Trophoblast cell (in vitro differentiated cells and primary cell): Measurements from ENCODE around the gene C3.

Source experiments
- DNase-seq, 2 donors: peaks; one replicate each; pipeline ENCODE4 v3.0.0-alpha.2; 2016
- H2AFZ ChIP-seq: 2 replicates; pipeline ENCODE4 v1.6.1; 2013; ENCODE audit warnings: low read length, moderate library complexity, mild to moderate bottlenecking; ENCODE audit not compliant: insufficient read depth, poor library complexity
- H2AK5ac ChIP-seq: 2 replicates; pipeline ENCODE4 v1.6.1; 2013; ENCODE audit warnings: mild to moderate bottlenecking, low read length
- H2BK120ac ChIP-seq: 2 replicates; pipeline ENCODE4 v1.6.1; 2013; ENCODE audit warnings: low read length, mild to moderate bottlenecking, moderate library complexity; ENCODE audit not compliant: insufficient read depth, poor library complexity
- H2BK12ac ChIP-seq: 2 replicates; pipeline ENCODE4 v1.6.1; 2013; ENCODE audit warnings: mild to moderate bottlenecking, low read length, moderate library complexity
- H2BK5ac ChIP-seq: 2 replicates; pipeline ENCODE4 v1.6.1; 2013; ENCODE audit warnings: low read length, low read depth, moderate library complexity, mild to moderate bottlenecking; ENCODE audit not compliant: poor library complexity
- H3K14ac ChIP-seq: 2 replicates; pipeline ENCODE4 v1.6.1; 2013; ENCODE audit warnings: mild to moderate bottlenecking, low read length
- H3K18ac ChIP-seq: 2 replicates; pipeline ENCODE4 v1.6.1; 2013; ENCODE audit warnings: mild to moderate bottlenecking, low read length
- H3K23ac ChIP-seq: 2 replicates; pipeline ENCODE4 v1.6.1; 2013; ENCODE audit warnings: low read length
- H3K27ac ChIP-seq: 2 replicates; pipeline ENCODE4 v1.5.1; 2013; ENCODE audit warnings: low read depth, mild to moderate bottlenecking, inconsistent platforms, low read length, moderate library complexity
- H3K27me3 ChIP-seq: 2 replicates; pipeline ENCODE4 v1.6.1; 2013; ENCODE audit warnings: inconsistent platforms, mild to moderate bottlenecking, low read length, moderate library complexity; ENCODE audit not compliant: insufficient read depth
- H3K36me3 ChIP-seq, 2 experiments: 1 replicate in 1 of 2; 2 replicates in 1 of 2; pipeline ENCODE4 v1.6.1; 2013; ENCODE audit warnings: low read length in 2 of 2, mild to moderate bottlenecking in 2 of 2, moderate library complexity in 1 of 2; ENCODE audit not compliant: insufficient read depth in 2 of 2, control insufficient read depth in 1 of 2
- H3K4ac ChIP-seq: 2 replicates; pipeline ENCODE4 v1.6.1; 2013; ENCODE audit warnings: low read depth, mild to moderate bottlenecking, low read length, moderate library complexity
- H3K4me1 ChIP-seq, 2 experiments: 1 replicate in 1 of 2; 2 replicates in 1 of 2; pipeline ENCODE4 v1.6.1; 2013; ENCODE audit warnings: low read length in 2 of 2, mild to moderate bottlenecking in 2 of 2, moderate library complexity in 1 of 2; ENCODE audit not compliant: insufficient read depth in 2 of 2, control insufficient read depth in 1 of 2
- H3K4me2 ChIP-seq: 2 replicates; pipeline ENCODE4 v1.6.1; 2013; ENCODE audit warnings: inconsistent platforms, mild to moderate bottlenecking, low read length, moderate library complexity
- H3K4me3 ChIP-seq: 2 replicates; pipeline ENCODE4 v1.5.1; 2013; ENCODE audit warnings: mild to moderate bottlenecking, low read depth, low read length, inconsistent platforms
- H3K79me1 ChIP-seq: one replicate; pipeline ENCODE4 v1.6.1; 2013; ENCODE audit warnings: low read length
- H3K79me2 ChIP-seq: 2 replicates; pipeline ENCODE4 v1.6.1; 2013; ENCODE audit warnings: low read length, mild to moderate bottlenecking; ENCODE audit not compliant: control insufficient read depth, insufficient read depth, poor library complexity
- H3K9ac ChIP-seq: 2 replicates; pipeline ENCODE4 v1.6.1; 2013; ENCODE audit warnings: mild to moderate bottlenecking, low read length
- H3K9me3 ChIP-seq: 2 replicates; pipeline ENCODE4 v1.6.1; 2013; ENCODE audit warnings: low read depth, mild to moderate bottlenecking, control low read depth, inconsistent platforms, low read length; ENCODE audit not compliant: insufficient read depth
- H4K12ac ChIP-seq: 2 replicates; pipeline ENCODE4 v1.6.1; 2013; ENCODE audit warnings: low read depth, mild to moderate bottlenecking, low read length, moderate library complexity
- H4K8ac ChIP-seq: 2 replicates; pipeline ENCODE4 v1.6.1; 2013; ENCODE audit warnings: low read depth, mild to moderate bottlenecking, low read length, moderate library complexity
- H4K91ac ChIP-seq: one replicate; pipeline ENCODE4 v1.6.1; 2013; ENCODE audit warnings: low read depth, mild to moderate bottlenecking, low read length, moderate library complexity
- WGBS: extraction: QIAGEN DNeasy Blood & Tissue Kit; methylation state at CpG from one replicate; pipeline ENCODE4 v1.1.7; 2013; ENCODE audit warnings: missing lambda C conversion rate; ENCODE audit not compliant: insufficient read length, insufficient coverage; ENCODE audit errors: extremely low coverage; 5-methylcytosine and 5-hydroxymethylcytosine counted together

C3 gene

GRCh38 chr19:6729573-6730152, 9.2 kb upstream of the C3 start:
- WGBS: no CpG with 5 or more reads among the region's 23 CpGs
- no peak overlapping the region for H2AFZ ChIP-seq

GRCh38 chr19:6728346-6728745, 7.9 kb upstream of the C3 start:
- H3K4me2 ChIP-seq: no peak overlapping the region
- no peak overlapping the region for H3K18ac ChIP-seq
- no peak overlapping the region for H3K9ac ChIP-seq
- H3K79me1 ChIP-seq: no peaks in the 10 kb centered on the region
- no peak overlapping the region for H3K4ac ChIP-seq
- no peak overlapping the region for H3K4me3 ChIP-seq
- no peak overlapping the region for H2BK12ac ChIP-seq
- H3K23ac ChIP-seq: no peak overlapping the region
- no peak overlapping the region for H2BK5ac ChIP-seq
- H4K91ac ChIP-seq: no peak overlapping the region
- no peaks in the 10 kb centered on the region for H3K27me3 ChIP-seq
- peaks cover 3% of the 10 kb centered on the region for H3K9me3 ChIP-seq
- no peak overlapping the region for H4K8ac ChIP-seq
- no peak for DNase-seq
- H2BK120ac ChIP-seq: no peak overlapping the region
- H2AK5ac ChIP-seq: no peak overlapping the region
- WGBS: no CpG with 5 or more reads among the region's 8 CpGs
- H2AFZ ChIP-seq: no peak overlapping the region
- no peaks in the 10 kb centered on the region for H3K79me2 ChIP-seq
- H4K12ac ChIP-seq: no peak overlapping the region
- peaks cover 20 to 25% of the 10 kb centered on the region in 2 experiments for H3K36me3 ChIP-seq
- H3K27ac ChIP-seq: no peak overlapping the region
- peaks cover 0 to 3% of the 10 kb centered on the region in 2 experiments for H3K4me1 ChIP-seq
- no peak overlapping the region for H3K14ac ChIP-seq

More at GRCh38 chr19:6729573-6730152, 9.2 kb upstream of the C3 start:
- no peak overlapping the region for H3K4me2 ChIP-seq
- H3K9me3 ChIP-seq: peaks cover 3% of the 10 kb centered on the region
- H2BK5ac ChIP-seq: no peak overlapping the region
- H3K14ac ChIP-seq: no peak overlapping the region
- H3K23ac ChIP-seq: no peak overlapping the region
- no peaks in the 10 kb centered on the region for H3K27me3 ChIP-seq
- peaks cover 24 to 29% of the 10 kb centered on the region in 2 experiments for H3K36me3 ChIP-seq
- H3K79me1 ChIP-seq: no peaks in the 10 kb centered on the region
- H4K91ac ChIP-seq: no peak overlapping the region
- H4K12ac ChIP-seq: no peak overlapping the region
- H2BK12ac ChIP-seq: no peak overlapping the region
- H3K9ac ChIP-seq: no peak overlapping the region
- H3K4me3 ChIP-seq: no peak overlapping the region
- H2AK5ac ChIP-seq: no peak overlapping the region
- no peaks in the 10 kb centered on the region for H3K79me2 ChIP-seq
- H3K27ac ChIP-seq: no peak overlapping the region
- H2BK120ac ChIP-seq: no peak overlapping the region
- no peak for DNase-seq
- no peaks in the 10 kb centered on the region for H3K4me1 ChIP-seq
- H3K4ac ChIP-seq: no peak overlapping the region
- H3K18ac ChIP-seq: no peak overlapping the region
- H4K8ac ChIP-seq: no peak overlapping the region

GRCh38 chr19:6725513-6726231, 5.2 kb upstream of the C3 start:
- H3K27ac ChIP-seq: no peak overlapping the region
- no peaks in the 10 kb centered on the region for H3K79me1 ChIP-seq
- no peak overlapping the region for H2AK5ac ChIP-seq
- no peak overlapping the region for H2BK5ac ChIP-seq
- H3K36me3 ChIP-seq: peaks cover 0 to 5% of the 10 kb centered on the region in 2 experiments
- no peaks in the 10 kb centered on the region for H3K27me3 ChIP-seq
- no peak overlapping the region for H3K9ac ChIP-seq
- no peak overlapping the region for H2BK120ac ChIP-seq
- H3K9me3 ChIP-seq: peaks cover 1% of the 10 kb centered on the region
- DNase-seq: no peak
- no peaks in the 10 kb centered on the region for H3K79me2 ChIP-seq
- H3K4me2 ChIP-seq: no peak overlapping the region
- no peak overlapping the region for H3K4me3 ChIP-seq
- H3K4me1 ChIP-seq: peaks cover 2 to 5% of the 10 kb centered on the region in 2 experiments
- H3K18ac ChIP-seq: no peak overlapping the region
- H3K14ac ChIP-seq: no peak overlapping the region
- no peak overlapping the region for H3K4ac ChIP-seq
- WGBS: no CpG with 5 or more reads among the region's 16 CpGs
- no peak overlapping the region for H4K12ac ChIP-seq
- H2AFZ ChIP-seq: no peak overlapping the region
- H3K23ac ChIP-seq: no peak overlapping the region
- H4K91ac ChIP-seq: no peak overlapping the region
- peak overlapping the region; percentile 44 for H2BK12ac ChIP-seq
- H4K8ac ChIP-seq: no peak overlapping the region

DNA sequence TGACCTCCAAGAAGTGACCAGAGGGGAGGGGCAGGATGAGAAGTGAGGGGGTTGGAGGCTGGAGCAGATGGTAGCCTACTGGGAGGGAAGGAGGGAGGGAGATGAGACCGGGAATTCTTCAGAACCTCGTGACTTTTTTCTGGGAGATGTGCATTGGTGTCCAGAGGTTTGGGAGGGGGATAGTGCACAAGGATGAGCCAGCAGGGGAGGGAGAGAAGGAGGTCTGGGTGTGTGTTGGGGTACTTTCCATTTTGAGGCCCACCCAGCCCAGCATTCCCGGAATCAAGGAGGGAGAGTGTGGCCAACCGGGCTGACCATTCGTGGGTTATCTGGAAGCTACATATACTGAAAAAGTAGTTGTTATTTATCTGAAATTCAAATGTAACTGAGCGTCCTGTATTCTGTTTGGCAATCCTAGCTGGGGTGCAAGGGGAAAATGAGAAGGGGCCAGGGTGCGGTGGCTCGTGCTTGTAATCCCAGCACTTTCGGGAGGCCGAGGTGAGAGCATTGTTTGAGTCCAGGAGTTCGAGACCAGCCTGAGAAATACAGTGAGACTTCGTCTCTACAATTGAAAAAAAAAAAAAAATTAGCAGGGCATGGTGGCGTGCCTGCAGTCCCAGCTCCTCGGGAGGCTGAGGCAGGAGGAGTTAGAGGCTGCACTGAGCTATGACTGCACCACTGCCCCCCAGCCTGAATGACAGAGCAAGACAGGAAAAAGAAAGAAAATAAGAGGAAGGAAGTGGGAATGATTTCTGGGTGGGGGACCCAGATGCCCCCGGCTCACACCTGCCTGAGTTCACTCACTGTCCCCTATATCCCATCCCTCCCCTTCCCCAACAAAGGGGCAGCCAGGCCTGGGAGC, 4.4 kb upstream of the C3 start:
- Histone ChIP-seq H3K23ac (no peak overlapping the region), H3K4me1 (peaks cover 2 to 5% of the 10 kb centered on the region in 2 experiments), H2BK120ac (no peak overlapping the region), H3K27ac (no peak overlapping the region), H3K4ac (no peak overlapping the region), H3K4me2 (no peak overlapping the region), H4K91ac (peak overlapping the region; percentile 19), H3K36me3 (peaks cover 0 to 5% of the 10 kb centered on the region in 2 experiments), H3K9me3 (peaks cover 1% of the 10 kb centered on the region), H2BK12ac (peak overlapping the region; percentile 44), H2AK5ac (peak overlapping the region; percentile 72), H3K4me3 (no peak overlapping the region), H3K9ac (no peak overlapping the region), H3K14ac (no peak overlapping the region), H4K8ac (no peak overlapping the region), H2AFZ (no peak overlapping the region), H3K79me2 (no peaks in the 10 kb centered on the region), H3K79me1 (no peaks in the 10 kb centered on the region), H3K18ac (no peak overlapping the region), H3K27me3 (no peaks in the 10 kb centered on the region), H4K12ac (no peak overlapping the region), H2BK5ac (no peak overlapping the region)
- no peak for DNase-seq
- WGBS: no CpG with 5 or more reads among the region's 15 CpGs
